ENCODE results near the gene HIC1. TPM values are rescaled to one million over a fixed set of nuclear protein-coding genes. Genes with fewer than 3 reads are reported as not detected.

HIC1 gene
- total and polyA plus RNA-seq, 2 experiments from 2014 or later: 0.17 to 0.26 TPM

- Histone ChIP-seq H3F3A (replicated peaks; ENCODE audit: low read depth) (no peaks in the 10 kb centered on the region; the same call in 1 of the 2 replicates), H3K4me1 (ENCODE audit: insufficient read depth) (peaks cover 13% of the 10 kb centered on the region; the same call in 1 of the 2 replicates), H3K27me3 (ENCODE audit: insufficient read depth) (peaks cover 11% of the 10 kb centered on the region; the same call in 1 of the 2 replicates), H2AFZ (no peak overlapping the region), H4K20me1 (replicated peaks; ENCODE audit: insufficient read depth) (no peaks in the 10 kb centered on the region), H3K79me2 (replicated peaks; ENCODE audit: insufficient read depth) (no peaks in the 10 kb centered on the region), H3K4me3 (no peak overlapping the region), H3K27ac (ENCODE audit: low read depth) (no peak overlapping the region), H3K36me3 (ENCODE audit: insufficient read depth) (no peaks in the 10 kb centered on the region), H3K4me2 (no peak overlapping the region), H3K9me2 (ENCODE audit: insufficient read depth) (no peaks in the 10 kb centered on the region)
- Mint-ChIP-seq H3K4me1 (peaks cover 17% of the 10 kb centered on the region), H3K4me3 (no peak overlapping the region), H3K27ac (no peak overlapping the region), H3K36me3 (ENCODE audit: low read depth) (no peaks in the 10 kb centered on the region), H3K27me3 (ENCODE audit: insufficient read depth, low read depth, poor library complexity) (peaks cover 36% of the 10 kb centered on the region), H3K9me3 (no peaks in the 10 kb centered on the region; the same call in 2 of the 3 replicates)
- ATAC-seq (no peak), DNase-seq (ENCODE audit: low spot score) (no peak)
- TF ChIP-seq ZNF462 (CRISPR knock-in tag; IDR thresholded peaks at IDR 0.05) (no peak), REST (IDR thresholded peaks at IDR 0.05; ENCODE audit: unreplicated experiment) (no peak)
Observed at GRCh38 chr17:2013994-2014317, 40.9 kb upstream of the HIC1 start.

Measured in GM23338 (cell line).